H1 (cell line): Measurements from ENCODE around the gene INPP5A.

Experiments used
- CTCF ChIP-seq, 3 experiments: IDR thresholded peaks; 1 replicate in 2 of 3; 2 replicates in 1 of 3; pipeline versions ENCODE4 v1.5.1 to v1.6.1; 2011; ENCODE audit warnings: low read length in 3 of 3, mild to moderate bottlenecking in 3 of 3, inconsistent platforms in 2 of 3, low read depth in 1 of 3, moderate library complexity in 1 of 3; ENCODE audit not compliant: insufficient read depth in 1 of 3; ENCODE audit errors: control extremely low read depth in 1 of 3
- EZH2 ChIP-seq: fragments of 200-600 bp; sonication (generic); IDR thresholded peaks from 2 replicates; pipeline ENCODE4 v1.7.1; 2012; ENCODE audit warnings: low read depth, mild to moderate bottlenecking, moderate library complexity, low read length, inconsistent platforms; ENCODE audit not compliant: severe bottlenecking
- RXRA ChIP-seq: IDR thresholded peaks from 2 replicates; pipeline ENCODE4 v1.6.1; 2011; ENCODE audit warnings: low read depth, mild to moderate bottlenecking, low read length, moderate library complexity; ENCODE audit not compliant: insufficient read depth
- SRF ChIP-seq: IDR thresholded peaks from 2 replicates; pipeline ENCODE4 v1.6.1; 2011; ENCODE audit warnings: mild to moderate bottlenecking, low read depth, low read length, moderate library complexity
- TF ChIP-seq, protein P1 (sequence below): IDR thresholded peaks from 2 replicates; pipeline ENCODE4 v1.6.1; 2012; ENCODE audit warnings: inconsistent platforms

DNA sequence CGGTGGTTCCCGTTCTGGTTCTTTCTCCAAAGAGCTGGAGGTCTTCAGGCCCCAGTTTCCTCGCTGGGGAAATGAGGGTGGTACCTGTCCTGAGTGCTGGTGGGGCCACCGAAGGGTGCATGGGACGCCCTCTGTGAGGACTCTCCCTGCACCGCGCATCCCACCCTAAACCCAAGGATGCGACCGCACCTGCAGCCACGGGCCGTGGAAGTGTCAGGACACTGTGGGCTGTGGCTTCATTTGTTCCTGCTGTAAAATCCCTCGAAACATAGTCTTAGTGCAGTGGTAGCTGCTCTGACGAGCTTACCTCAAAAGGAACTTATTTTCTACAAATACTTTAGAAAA is 164.2 kb downstream of the INPP5A start:
- TF ChIP-seq CTCF (IDR thresholded peaks at IDR 0.05; ENCODE audit: control extremely low read depth in 1 of 3, insufficient read depth in 1 of 3, low read depth in 1 of 3, low read length in 3 of 3) (no peak), EZH2 (no peak), RXRA (no peak), SRF (no peak)
- TF ChIP-seq, protein P1, sequence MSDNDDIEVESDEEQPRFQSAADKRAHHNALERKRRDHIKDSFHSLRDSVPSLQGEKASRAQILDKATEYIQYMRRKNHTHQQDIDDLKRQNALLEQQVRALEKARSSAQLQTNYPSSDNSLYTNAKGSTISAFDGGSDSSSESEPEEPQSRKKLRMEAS, result no peak
